GM12878 (cell line): ENCODE results near the gene MDN1. TPM values are rescaled to one million over a fixed set of nuclear protein-coding genes. Genes with fewer than 3 reads are reported as not detected.

Experiments used
- ATF2 ChIP-seq: IDR thresholded peaks from 2 replicates; pipeline ENCODE4 v1.6.1; 2012; ENCODE audit warnings: low read length, inconsistent platforms
- BRCA1 ChIP-seq: IDR thresholded peaks from 2 replicates; pipeline ENCODE4 v1.6.1; 2011; ENCODE audit warnings: low read depth, low read length, improper control_type of control experiment
- CBFB ChIP-seq: IDR thresholded peaks from 2 replicates; pipeline ENCODE4 v1.6.1; 2016; ENCODE audit warnings: antibody characterized with exemption, low read depth
- CUX1 ChIP-seq: IDR thresholded peaks from 2 replicates; pipeline ENCODE4 v1.6.1; 2012; ENCODE audit warnings: improper control_type of control experiment, low read depth, low read length; ENCODE audit not compliant: insufficient replicate concordance
- FOXK2 ChIP-seq: fragments of 450-650 bp; IDR thresholded peaks from 2 replicates; pipeline ENCODE4 v1.6.1; 2017; ENCODE audit warnings: mild to moderate bottlenecking, moderate library complexity
- IKZF2 ChIP-seq, 2 experiments: fragments of 450-650 bp; IDR thresholded peaks; 2 replicates each; pipeline ENCODE4 v1.6.1; 2017; ENCODE audit warnings: mild to moderate bottlenecking in 2 of 2, moderate library complexity in 2 of 2
- KDM1A ChIP-seq: fragments of 200-600 bp; sonication (generic); IDR thresholded peaks from 2 replicates; pipeline ENCODE4 v1.6.1; 2016; ENCODE audit warnings: borderline replicate concordance
- MEF2A ChIP-seq: IDR thresholded peaks from 2 replicates; pipeline ENCODE4 v1.6.1; 2011; ENCODE audit warnings: low read depth, mild to moderate bottlenecking, low read length, moderate library complexity; ENCODE audit not compliant: insufficient read depth
- PAX5 ChIP-seq: IDR thresholded peaks from 2 replicates; pipeline ENCODE4 v1.6.1; 2011; ENCODE audit warnings: low read depth, low read length, borderline replicate concordance
- PAX8 ChIP-seq: fragments of 450-650 bp; IDR thresholded peaks from 2 replicates; pipeline ENCODE4 v1.6.1; 2017; ENCODE audit warnings: mild to moderate bottlenecking, moderate library complexity
- POLR2AphosphoS5 ChIP-seq: IDR thresholded peaks from 2 replicates; pipeline ENCODE4 v1.6.1; 2011; ENCODE audit warnings: mild to moderate bottlenecking, low read length, inconsistent platforms
- REST ChIP-seq: IDR thresholded peaks from 2 replicates; pipeline ENCODE4 v1.6.1; 2012; ENCODE audit warnings: mild to moderate bottlenecking, low read depth, low read length
- SPI1 ChIP-seq: IDR thresholded peaks from 2 replicates; pipeline ENCODE4 v1.6.1; 2011; ENCODE audit warnings: low read depth, mild to moderate bottlenecking, low read length, moderate library complexity, borderline replicate concordance; ENCODE audit not compliant: insufficient read depth
- STAT1 ChIP-seq: fragments of 450-650 bp; conservative IDR thresholded peaks from 2 replicates; pipeline ENCODE4 v1.6.1; 2014; ENCODE audit warnings: antibody characterized with exemption, mild to moderate bottlenecking
- TBL1XR1 ChIP-seq: IDR thresholded peaks from 2 replicates; pipeline ENCODE4 v1.6.1; 2012; ENCODE audit warnings: low read depth, low read length, improper control_type of control experiment
- USF1 ChIP-seq: IDR thresholded peaks from 2 replicates; pipeline ENCODE4 v1.6.1; 2011; ENCODE audit warnings: borderline replicate concordance, low read depth, mild to moderate bottlenecking, moderate library complexity, mixed read lengths, low read length; ENCODE audit not compliant: insufficient read depth; ENCODE audit errors: extremely low read length
- WRNIP1 ChIP-seq: IDR thresholded peaks from 2 replicates; pipeline ENCODE4 v1.6.1; 2011; ENCODE audit warnings: low read depth, low read length, improper control_type of control experiment, borderline replicate concordance
- ZNF384 ChIP-seq: IDR thresholded peaks from 2 replicates; pipeline ENCODE4 v1.6.1; 2012; ENCODE audit warnings: low read depth, mild to moderate bottlenecking, low read length, improper control_type of control experiment, borderline replicate concordance
- polyA plus RNA-seq, 11 experiments: library from polyadenylated mRNA; depleted of rRNA in 4 of 11; unstranded in 6 of 11; stranded (reverse) in 5 of 11; fragments of >200 nt; fragmentation: Nextera tagmentation in 4 of 11; fragmentation: Illumina TruSeq in 1 of 11; extraction: Ambion mirVana in 4 of 11; extraction: Trizol in 1 of 11; gene quantifications; 1 replicate in 1 of 11; 2 replicates in 10 of 11; pipeline versions ENCODE4 v1.2.1 to v1.2.3, GENCODE V29; 2011 to 2016; ENCODE audit warnings: inconsistent platforms in 2 of 11, missing spikeins in 2 of 11, low read depth in 1 of 11
- total RNA-seq, 4 experiments: library from RNA; depleted of rRNA in 3 of 4; stranded (reverse); fragments of >200 nt in 3 of 4; fragmentation: Illumina TruSeq in 1 of 4; extraction: Trizol in 1 of 4; gene quantifications; 2 replicates each; pipeline versions ENCODE4 v1.2.1 to v1.2.3, GENCODE V29; 2013 to 2021

Gene MDN1
- total and polyA plus RNA-seq, 10 of the 15 experiments (the other 5 are each of a cell fraction or from before 2014, with no cell fraction given) = 14.3 to 50.1 (median 22.1) TPM

GRCh38 chr6:89819336-89820130, at the start of gene MDN1 (continued):
- TF ChIP-seq ATF2 = no peak
- TF ChIP-seq STAT1 = peak; percentile 60; the same call in 1 of the 2 replicates
- no peak for TF ChIP-seq FOXK2
- no peak for TF ChIP-seq WRNIP1
- peak; percentile 53; the same call in 1 of the 2 replicates for TF ChIP-seq MEF2A
- TF ChIP-seq PAX8 = no peak
- no peak for TF ChIP-seq BRCA1
- no peak for TF ChIP-seq ZNF384
- peak; percentile 81; the same call in 1 of the 2 replicates for TF ChIP-seq PAX5
- TF ChIP-seq IKZF2 (IDR thresholded peaks at IDR 0.05) = peak; percentile 55 to 60; a peak in 2 of 4 replicates
- no peak for TF ChIP-seq REST
- TF ChIP-seq CBFB = no peak
- TF ChIP-seq TBL1XR1 = 0 out of 2 replicates have a peak, but pooled peaks have one; percentile 32
- TF ChIP-seq SPI1 = peak; percentile 14; the same call in 1 of the 2 replicates
- TF ChIP-seq KDM1A = no peak
- TF ChIP-seq USF1 = peak; percentile 84
- TF ChIP-seq POLR2AphosphoS5 = peak; percentile 86
- no peak for TF ChIP-seq CUX1
